Stimulated activated CD8-positive, alpha-beta memory T cell treated with anti-CD3 and anti-CD28 coated beads, Interleukin-7, amount 100 ng/mL, for 4 hours (primary cell): ENCODE results near the gene TIMP3.
"Not testable (repeated sequence)": the region's sequence is repeated elsewhere in the genome, so short reads cannot be mapped to it uniquely, and the experiment has no call there.

Source experiments
- DNase-seq, 2 donors: peaks; one replicate each; pipeline ENCODE4 v3.0.0-alpha.2; 2020; ENCODE audit warnings: low read depth in 2 of 2

TIMP3 gene

DNA sequence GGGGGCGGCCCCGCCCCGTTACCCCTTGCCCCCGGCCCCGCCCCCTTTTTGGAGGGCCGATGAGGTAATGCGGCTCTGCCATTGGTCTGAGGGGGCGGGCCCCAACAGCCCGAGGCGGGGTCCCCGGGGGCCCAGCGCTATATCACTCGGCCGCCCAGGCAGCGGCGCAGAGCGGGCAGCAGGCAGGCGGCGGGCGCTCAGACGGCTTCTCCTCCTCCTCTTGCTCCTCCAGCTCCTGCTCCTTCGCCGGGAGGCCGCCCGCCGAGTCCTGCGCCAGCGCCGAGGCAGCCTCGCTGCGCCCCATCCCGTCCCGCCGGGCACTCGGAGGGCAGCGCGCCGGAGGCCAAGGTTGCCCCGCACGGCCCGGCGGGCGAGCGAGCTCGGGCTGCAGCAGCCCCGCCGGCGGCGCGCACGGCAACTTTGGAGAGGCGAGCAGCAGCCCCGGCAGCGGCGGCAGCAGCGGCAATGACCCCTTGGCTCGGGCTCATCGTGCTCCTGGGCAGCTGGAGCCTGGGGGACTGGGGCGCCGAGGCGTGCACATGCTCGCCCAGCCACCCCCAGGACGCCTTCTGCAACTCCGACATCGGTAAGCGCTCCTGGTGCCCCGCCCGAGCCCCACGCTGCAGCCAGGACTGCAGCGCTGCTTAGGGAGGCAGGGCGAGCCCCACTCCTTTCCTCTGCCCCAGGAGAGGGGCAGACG is at the start of gene TIMP3:
Gene TIMP3 (plus strand): TSS at position 169 of the 700 bp plus-strand sequence. CDS start 297 bp downstream, at position 466.
- no peak for DNase-seq

- no peak for DNase-seq
These were observed 49.2 kb upstream of the TIMP3 start for GRCh38 chr22:32752326-32752725.

- no peak for DNase-seq
These were observed 48.5 kb upstream of the TIMP3 start for GRCh38 chr22:32752816-32753520.

DNA sequence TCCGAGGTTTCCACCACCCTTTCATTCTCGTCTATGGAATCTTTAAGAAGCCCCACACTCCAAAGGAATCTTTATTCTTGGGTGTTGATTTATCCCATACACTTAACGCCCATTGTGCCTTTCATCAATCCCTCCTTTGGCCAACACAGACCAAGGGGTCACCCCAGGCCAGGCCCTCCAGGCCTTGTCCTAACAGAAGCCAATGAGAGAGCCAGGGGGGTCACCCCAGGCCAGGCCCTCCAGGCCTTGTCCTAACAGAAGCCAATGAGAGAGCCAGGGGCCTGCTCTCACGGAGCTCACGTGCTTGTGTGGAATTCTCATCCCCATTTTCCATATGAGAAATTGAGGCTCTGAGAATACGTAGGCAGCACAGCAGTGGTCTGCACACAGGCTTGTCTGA is 47.9 kb upstream of the TIMP3 start:
- DNase-seq = no peak

- DNase-seq = no peak
These were observed 47.0 kb upstream of the TIMP3 start for GRCh38 chr22:32754413-32755041.

GRCh38 chr22:32757086-32757762 is 44.3 kb upstream of the TIMP3 start:
- not testable (repeated sequence) for DNase-seq

DNA sequence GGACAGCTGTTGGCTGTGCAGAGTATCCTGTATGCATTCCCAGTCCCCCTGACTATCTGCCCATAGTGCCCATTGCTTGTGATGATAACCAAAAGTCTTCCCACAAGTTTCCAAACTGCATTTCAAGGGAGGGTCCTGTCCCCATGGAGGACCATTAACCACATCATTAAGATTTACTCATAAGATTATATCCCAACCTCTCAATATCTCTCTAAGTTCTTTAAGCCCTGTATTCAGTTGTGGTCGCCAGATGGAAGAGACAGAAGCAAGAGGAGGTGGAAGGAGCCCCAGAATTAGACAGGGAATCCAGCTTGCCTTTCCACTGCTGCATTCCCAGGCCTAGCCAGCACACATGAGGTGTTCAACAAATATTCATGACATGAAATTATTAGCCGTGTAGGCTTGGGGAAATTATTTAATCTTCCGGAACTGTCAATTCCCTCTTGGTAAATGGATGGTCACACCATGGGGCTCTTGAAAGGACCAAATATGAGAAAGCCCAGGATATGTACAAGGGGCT is 42.6 kb upstream of the TIMP3 start:
- DNase-seq = no peak

DNA sequence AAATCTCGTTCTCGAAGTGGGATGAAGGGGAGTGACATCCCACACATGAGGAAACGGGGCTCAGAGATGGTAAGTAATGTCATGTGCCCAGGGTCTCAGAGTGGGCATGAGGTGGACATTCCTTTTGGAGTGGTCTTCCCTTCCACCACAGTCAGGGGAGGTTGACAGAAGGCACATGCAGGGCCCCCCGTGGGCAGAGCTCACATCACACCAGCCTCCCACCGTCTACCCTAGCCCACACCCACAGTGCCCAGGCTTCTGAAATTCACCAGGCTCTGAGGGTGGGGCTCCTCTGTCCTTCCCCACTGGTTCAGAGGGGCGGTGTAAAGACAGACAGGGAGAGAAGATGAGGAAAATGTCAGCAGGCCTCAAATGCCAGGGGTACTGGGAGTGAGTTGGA is 41.1 kb upstream of the TIMP3 start:
- no peak for DNase-seq

- DNase-seq = no peak
These were observed 40.7 kb upstream of the TIMP3 start for GRCh38 chr22:32760815-32761214.

- no peak for DNase-seq
These were observed 40.1 kb upstream of the TIMP3 start for GRCh38 chr22:32761251-32761903.

- no peak for DNase-seq
These were observed 37.0 kb upstream of the TIMP3 start for GRCh38 chr22:32764330-32765131.

GRCh38 chr22:32765132-32765618 is 36.3 kb upstream of the TIMP3 start:
- DNase-seq = no peak

DNA sequence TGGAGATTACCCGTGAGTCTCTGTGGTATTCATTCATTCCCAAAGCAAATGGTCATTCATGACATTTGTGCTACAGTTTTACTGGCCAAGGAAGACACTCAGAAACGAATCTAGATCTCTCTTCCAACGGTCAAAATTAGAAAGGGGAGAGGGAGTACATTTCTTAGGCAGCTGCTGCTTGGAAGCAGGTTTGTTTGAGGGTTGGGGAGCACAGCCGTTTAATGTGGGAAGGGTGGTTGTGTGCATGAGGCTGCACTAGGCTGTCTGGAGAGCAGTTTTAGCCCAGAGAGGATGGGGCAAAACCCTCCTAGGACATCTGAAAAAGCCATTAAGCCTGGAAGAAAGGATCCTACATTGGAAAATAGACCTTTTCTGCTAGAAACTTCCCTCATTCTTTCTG is 29.7 kb upstream of the TIMP3 start:
- DNase-seq = no peak

DNA sequence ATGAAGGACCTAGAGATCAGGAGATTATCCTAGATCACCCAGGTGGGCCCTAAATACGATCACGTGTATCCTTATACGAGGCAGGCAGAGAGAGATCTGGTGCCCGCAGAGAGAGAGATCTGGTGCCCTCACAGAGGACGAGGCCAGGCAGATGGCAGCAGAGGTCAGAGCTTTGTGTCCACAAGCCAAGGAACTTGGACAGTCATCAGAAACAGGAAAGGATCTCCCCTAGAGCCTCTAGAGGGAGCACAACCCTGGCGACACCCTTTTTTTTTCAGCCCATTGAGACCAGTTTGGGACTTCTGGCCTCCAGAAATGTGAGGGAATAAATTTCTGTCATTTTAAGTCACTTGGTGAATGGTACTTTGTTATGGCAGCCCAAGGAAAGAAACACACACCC is 25.5 kb upstream of the TIMP3 start:
- DNase-seq = no peak

DNA sequence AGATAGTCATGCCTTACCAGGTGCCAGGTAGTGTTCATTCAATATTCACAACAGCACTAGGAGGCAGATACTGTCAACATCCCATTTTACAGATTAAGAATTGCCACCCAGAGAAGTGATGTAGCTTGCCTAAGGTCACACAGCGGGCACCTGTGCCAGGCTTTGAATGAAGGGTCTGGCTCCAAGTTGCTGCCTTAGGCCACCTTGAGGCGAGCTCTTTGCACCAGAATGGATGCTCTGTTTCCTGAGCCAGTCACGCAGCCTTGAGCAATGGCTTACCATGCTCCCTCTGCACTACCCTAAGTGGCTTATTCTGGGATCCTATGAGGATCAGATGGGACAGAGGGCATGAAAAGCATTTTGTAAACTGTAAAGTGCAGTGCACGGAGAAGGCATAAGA is 25.1 kb upstream of the TIMP3 start:
- no peak for DNase-seq

- DNase-seq = no peak
These were observed 24.7 kb upstream of the TIMP3 start for GRCh38 chr22:32776802-32777201.

- no peak for DNase-seq
These were observed 23.5 kb upstream of the TIMP3 start for GRCh38 chr22:32777987-32778386.

GRCh38 chr22:32780726-32781310 is 20.7 kb upstream of the TIMP3 start:
- no peak for DNase-seq

GRCh38 chr22:32781695-32782094 is 19.8 kb upstream of the TIMP3 start:
- DNase-seq = no peak

DNA sequence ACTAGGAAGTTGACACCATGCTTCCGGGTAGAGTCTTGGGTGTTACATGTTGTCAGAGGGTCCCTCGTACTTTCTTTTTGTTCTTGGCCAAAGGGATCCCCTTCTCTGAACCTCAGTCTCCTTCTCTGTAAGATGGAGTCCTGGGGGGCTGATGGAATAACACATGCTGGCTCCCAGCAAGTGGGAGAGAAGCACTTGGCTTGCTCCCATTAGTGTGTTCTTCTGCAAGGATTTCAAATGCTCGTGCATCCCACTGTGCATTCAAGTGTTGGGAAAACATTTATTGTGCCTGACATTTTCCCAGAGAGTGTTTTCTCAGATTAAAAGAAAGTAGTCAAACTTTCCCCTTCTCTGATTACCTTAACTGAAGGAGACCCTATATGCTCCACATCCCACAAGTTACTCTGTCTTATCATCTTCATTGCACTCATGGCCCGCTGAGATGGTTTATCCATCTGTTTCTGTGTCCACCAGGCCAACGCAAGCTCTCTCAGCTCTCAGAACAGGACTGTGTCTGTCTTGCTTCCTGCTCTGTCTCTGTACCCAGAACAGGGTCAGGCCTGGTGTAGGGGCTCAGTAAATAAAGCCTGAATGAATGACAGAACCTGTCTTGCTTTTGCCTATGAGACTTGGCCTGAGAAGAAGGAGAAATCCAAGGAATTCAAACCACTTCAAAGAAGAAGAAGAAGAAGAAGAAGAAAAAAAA is 16.0 kb upstream of the TIMP3 start:
- no peak for DNase-seq
